Sigmoid colon (tissue), 7 donors: ENCODE measurements around the gene EEIG2. TPM values are rescaled to one million over a fixed set of nuclear protein-coding genes. Genes with fewer than 3 reads are reported as not detected.

Source experiments
- DNase-seq: peaks from one replicate; pipeline ENCODE4 v3.0.0-alpha.2; 2019
- H3K27ac ChIP-seq, 4 donors: fragments of 200-600 bp; sonication (generic); one replicate each; pipeline ENCODE4 v1.5.1; 2016 to 2019; ENCODE audit warnings: mild to moderate bottlenecking in 1 of 4
- H3K27me3 ChIP-seq, 3 donors: fragments of 200-600 bp; sonication (generic); one replicate each; pipeline ENCODE4 v1.5.1; 2019; ENCODE audit warnings: mild to moderate bottlenecking in 1 of 3
- H3K36me3 ChIP-seq, 4 donors: fragments of 200-600 bp; sonication (generic); one replicate each; pipeline ENCODE4 v1.5.1; 2016 to 2019
- H3K4me1 ChIP-seq, 4 donors: fragments of 200-600 bp; sonication (generic); one replicate each; pipeline ENCODE4 v1.5.1; 2017 to 2019
- H3K4me3 ChIP-seq, 4 donors: fragments of 200-600 bp; sonication (generic); one replicate each; pipeline ENCODE4 v1.5.1; 2017 to 2019; ENCODE audit warnings: mild to moderate bottlenecking in 2 of 4, moderate library complexity in 1 of 4
- H3K9me3 ChIP-seq, 4 donors: fragments of 200-600 bp in 3 of 4; sonication (generic) in 3 of 4; one replicate each; pipeline versions ENCODE4 v1.5.1 to v1.6.1; 2013 to 2019
- CTCF ChIP-seq, 4 experiments: fragments of 450-650 bp in 3 of 4; fragments of 200-600 bp in 1 of 4; IDR thresholded peaks; one replicate each; pipeline ENCODE4 v1.5.1; 2016 to 2019; ENCODE audit warnings: antibody characterized with exemption in 4 of 4, mild to moderate bottlenecking in 3 of 4, moderate library complexity in 2 of 4
- EP300 ChIP-seq, 4 donors: sonication (generic); formaldehyde crosslinking; IDR thresholded peaks; one replicate each; pipeline ENCODE4 v1.6.1; 2017; ENCODE audit warnings: antibody characterized with exemption in 4 of 4
- POLR2A ChIP-seq, 2 donors: fragments of 450-650 bp; IDR thresholded peaks; one replicate each; pipeline ENCODE4 v1.6.1; 2016; ENCODE audit warnings: antibody characterized with exemption in 2 of 2, mild to moderate bottlenecking in 2 of 2, moderate library complexity in 2 of 2
- POLR2AphosphoS5 ChIP-seq, 4 donors: sonication (generic); formaldehyde crosslinking; IDR thresholded peaks; one replicate each; pipeline ENCODE4 v1.6.1; 2017; ENCODE audit warnings: antibody characterized with exemption in 4 of 4
- WGBS, 2 donors: extraction: QIAGEN DNeasy Blood & Tissue Kit; methylation state at CpG; one replicate each; pipeline ENCODE4 v1.1.7; 2013; 5-methylcytosine and 5-hydroxymethylcytosine counted together
- intact Hi-C: fragments of 100-400 bp; cut with DNase I; formaldehyde crosslinking; loops from one replicate; pipeline ENCODE4 v1.15.1; 2023
- polyA plus RNA-seq, 3 donors: library from polyadenylated mRNA; stranded (reverse); fragments of 200-250 nt; gene quantifications; one replicate each; pipeline ENCODE4 v1.2.3, GENCODE V29; 2013
- total RNA-seq, 4 donors: library from RNA; depleted of rRNA; stranded (reverse); fragments of >200 nt; gene quantifications; one replicate each; pipeline ENCODE4 v1.1.0, GENCODE V29; 2016
- donor health status: healthy with polysubstance abuse.
- donor health status: Bipolar disorder and iron deficiency.
- donor health status: healthy.

EEIG2 gene
- total and polyA plus RNA-seq, 7 donors = 10.6 to 17.2 (median 12.0) TPM

DNA sequence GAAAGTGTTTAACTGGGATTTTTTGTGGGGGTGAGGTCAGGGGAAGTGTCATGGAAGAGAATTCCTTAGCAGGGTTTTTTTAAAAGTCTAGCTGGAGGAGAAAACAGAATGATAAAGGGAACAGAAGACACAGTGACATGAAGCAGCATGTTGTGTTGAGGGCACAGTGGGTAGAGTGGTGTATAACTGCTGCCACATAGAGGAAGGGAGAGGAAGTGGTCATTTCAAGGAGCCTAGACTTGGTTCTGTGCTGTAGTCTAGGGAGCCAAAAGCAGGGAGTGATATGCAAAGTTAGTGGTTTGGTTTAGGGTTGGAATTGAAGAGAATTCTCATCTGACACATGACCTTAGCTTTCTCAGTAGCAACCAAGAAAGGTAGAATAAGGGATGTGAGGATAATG is 10.2 kb downstream of the EEIG2 start:
- no peak for DNase-seq
- TF ChIP-seq POLR2A (IDR thresholded peaks at IDR 0.05) = no peak
- peak in 1 of 4 experiments; percentile 4 for TF ChIP-seq CTCF (IDR thresholded peaks at IDR 0.05)
- intact Hi-C loops = no loop called here
- H3K4me3 ChIP-seq = no peak overlapping the region
- peaks cover 0 to 6% (median 0%) of the 10 kb centered on the region in 4 donors for H3K4me1 ChIP-seq
- H3K9me3 ChIP-seq = no peaks in the 10 kb centered on the region
- H3K27ac ChIP-seq = no peak overlapping the region
- H3K27me3 ChIP-seq = no peaks in the 10 kb centered on the region
- H3K36me3 ChIP-seq = no peaks in the 10 kb centered on the region

DNA sequence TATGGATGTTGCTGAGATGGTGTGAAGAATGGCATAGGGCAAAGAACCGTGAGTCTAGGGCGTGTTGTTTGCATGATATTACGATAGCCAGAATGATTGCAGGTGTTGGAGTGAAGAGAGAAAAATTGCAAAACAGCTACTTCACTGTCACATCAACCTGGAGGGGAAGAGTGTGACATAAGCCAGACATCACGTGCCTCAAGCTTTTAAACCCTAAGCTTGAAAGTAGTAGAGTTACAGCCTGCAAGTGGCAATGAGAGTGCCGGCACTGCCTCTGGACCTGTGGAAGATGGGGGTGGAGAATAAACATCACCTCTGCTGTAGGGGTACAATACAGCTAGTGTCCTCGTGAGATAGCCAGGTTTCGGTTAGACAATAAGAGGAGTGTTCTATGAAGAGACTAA is 11.1 kb downstream of the EEIG2 start:
- no peak for DNase-seq
- Histone ChIP-seq H3K36me3 (no peaks in the 10 kb centered on the region), H3K4me1 (peaks cover 0 to 6% (median 0%) of the 10 kb centered on the region in 4 donors), H3K27ac (no peak overlapping the region), H3K27me3 (no peaks in the 10 kb centered on the region), H3K9me3 (no peaks in the 10 kb centered on the region), H3K4me3 (no peak overlapping the region)
- TF ChIP-seq POLR2AphosphoS5 (IDR thresholded peaks at IDR 0.05) = peak in 1 of 4 donors; percentile 45
- TF ChIP-seq EP300 (IDR thresholded peaks at IDR 0.05) = no peak
- TF ChIP-seq POLR2A (IDR thresholded peaks at IDR 0.05) = no peak
- intact Hi-C loops = no loop called here
- WGBS, 2 donors = 14 to 68% methylated on average over 7 of the region's 7 CpGs

- Histone ChIP-seq H3K4me1 (peaks cover 0 to 6% (median 0%) of the 10 kb centered on the region in 4 donors), H3K27ac (no peak overlapping the region), H3K4me3 (no peak overlapping the region), H3K27me3 (no peaks in the 10 kb centered on the region), H3K36me3 (no peaks in the 10 kb centered on the region), H3K9me3 (no peaks in the 10 kb centered on the region)
- DNase-seq = no peak
- 80 to 89% methylated on average over 5 of the region's 5 CpGs for WGBS, 2 donors
- intact Hi-C loops = no loop called here
- TF ChIP-seq EP300 (IDR thresholded peaks at IDR 0.05) = no peak
- no peak for TF ChIP-seq POLR2AphosphoS5 (IDR thresholded peaks at IDR 0.05)
- no peak for TF ChIP-seq POLR2A (IDR thresholded peaks at IDR 0.05)
- no peak for TF ChIP-seq CTCF (IDR thresholded peaks at IDR 0.05)
Observed at GRCh38 chr1:108572182-108572581, 12.3 kb downstream of the EEIG2 start.

- H3K36me3 ChIP-seq = no peaks in the 10 kb centered on the region
- no peak for DNase-seq
- no peaks in the 10 kb centered on the region for H3K9me3 ChIP-seq
- 96 to 99% methylated on average over 2 of the region's 2 CpGs for WGBS, 2 donors
- no peak for TF ChIP-seq POLR2AphosphoS5 (IDR thresholded peaks at IDR 0.05)
- no peak for TF ChIP-seq CTCF (IDR thresholded peaks at IDR 0.05)
- TF ChIP-seq POLR2A (IDR thresholded peaks at IDR 0.05) = no peak
- TF ChIP-seq EP300 (IDR thresholded peaks at IDR 0.05) = no peak
- intact Hi-C loops = no loop called here
- H3K27ac ChIP-seq = no peak overlapping the region
- no peaks in the 10 kb centered on the region for H3K27me3 ChIP-seq
- no peak overlapping the region for H3K4me3 ChIP-seq
- H3K4me1 ChIP-seq = peaks cover 0 to 6% (median 0%) of the 10 kb centered on the region in 4 donors
Observed at GRCh38 chr1:108573183-108573582, 13.3 kb downstream of the EEIG2 start.

GRCh38 chr1:108574008-108574407 is 14.1 kb downstream of the EEIG2 start:
- Histone ChIP-seq H3K9me3 (no peaks in the 10 kb centered on the region), H3K27me3 (no peaks in the 10 kb centered on the region), H3K4me3 (no peak overlapping the region), H3K27ac (no peak overlapping the region), H3K36me3 (no peaks in the 10 kb centered on the region), H3K4me1 (peaks cover 0 to 6% (median 0%) of the 10 kb centered on the region in 4 donors)
- DNase-seq = no peak
- no peak for TF ChIP-seq POLR2A (IDR thresholded peaks at IDR 0.05)
- TF ChIP-seq CTCF (IDR thresholded peaks at IDR 0.05) = no peak
- no peak for TF ChIP-seq POLR2AphosphoS5 (IDR thresholded peaks at IDR 0.05)
- TF ChIP-seq EP300 (IDR thresholded peaks at IDR 0.05) = no peak
- intact Hi-C loops = no loop called here
